ENCODE data around the gene DAB2IP. TPM values are rescaled to one million over a fixed set of nuclear protein-coding genes. Genes with fewer than 3 reads are reported as not detected.

The DAB2IP gene
- total RNA-seq, 1 experiment from 2014 or later, result 46.7 TPM

DNA sequence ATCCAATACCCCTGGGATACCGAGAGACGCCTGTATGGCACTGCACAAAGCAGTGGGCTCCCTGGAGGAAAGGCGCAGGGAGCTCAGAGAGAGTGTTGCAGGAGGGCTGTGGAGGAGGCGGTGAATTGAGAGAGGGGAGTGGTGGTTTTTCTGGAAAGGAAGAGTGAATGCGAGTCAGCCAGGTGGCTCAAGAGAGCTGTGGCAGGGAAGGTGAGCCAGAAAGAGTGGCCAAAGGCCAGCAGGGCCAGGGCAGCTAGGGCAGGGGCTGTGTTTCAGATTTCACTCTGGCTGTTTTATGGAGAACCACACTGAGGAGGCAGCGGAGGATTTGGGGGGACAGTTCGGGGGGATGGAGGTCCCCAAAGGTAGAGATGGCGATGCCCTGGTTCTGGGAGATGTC is 13.0 kb upstream of the DAB2IP start:
- CTCF ChIA-PET, result interaction anchor here (0.6 to 0.9 kb wide), 2 partner anchors 82 to 1263 kb away, joined by 3 to 6 read pairs; no protein-coding TSS in a partner anchor
- intact Hi-C loops (cut with micrococcal nuclease; ENCODE audit: unreplicated experiment), result loop anchor here (1.0 to 5.0 kb wide), 4 partner anchors 54 to 484 kb away; no protein-coding TSS in a partner anchor
- Histone ChIP-seq H3K9me2 (ENCODE audit: insufficient read depth) (no peaks in the 10 kb centered on the region), H3K79me2 (ENCODE audit: low read depth) (no peaks in the 10 kb centered on the region), H3K27ac (no peak overlapping the region), H4K20me1 (ENCODE audit: insufficient read depth) (no peaks in the 10 kb centered on the region; the same call in 1 of the 2 replicates), H3K36me3 (ENCODE audit: low read depth) (no peaks in the 10 kb centered on the region), H3K4me3 (no peak overlapping the region), H2AFZ (no peak overlapping the region), H3K9me3 (ENCODE audit: insufficient read depth, low read depth) (no peaks in the 10 kb centered on the region), H3K4me1 (replicated peaks; ENCODE audit: insufficient read depth) (peaks cover 9% of the 10 kb centered on the region; the same call in 1 of the 2 replicates), H3K27me3 (ENCODE audit: insufficient read depth, low read depth) (no peaks in the 10 kb centered on the region), H3K4me2 (no peak overlapping the region), H3F3A (ENCODE audit: insufficient read depth, low read depth) (peaks cover 5% of the 10 kb centered on the region; the same call in 1 of the 2 replicates)
- no peak for TF ChIP-seq EZH2 (IDR thresholded peaks at IDR 0.05; ENCODE audit: low read depth)
- TF ChIP-seq, protein P1, sequence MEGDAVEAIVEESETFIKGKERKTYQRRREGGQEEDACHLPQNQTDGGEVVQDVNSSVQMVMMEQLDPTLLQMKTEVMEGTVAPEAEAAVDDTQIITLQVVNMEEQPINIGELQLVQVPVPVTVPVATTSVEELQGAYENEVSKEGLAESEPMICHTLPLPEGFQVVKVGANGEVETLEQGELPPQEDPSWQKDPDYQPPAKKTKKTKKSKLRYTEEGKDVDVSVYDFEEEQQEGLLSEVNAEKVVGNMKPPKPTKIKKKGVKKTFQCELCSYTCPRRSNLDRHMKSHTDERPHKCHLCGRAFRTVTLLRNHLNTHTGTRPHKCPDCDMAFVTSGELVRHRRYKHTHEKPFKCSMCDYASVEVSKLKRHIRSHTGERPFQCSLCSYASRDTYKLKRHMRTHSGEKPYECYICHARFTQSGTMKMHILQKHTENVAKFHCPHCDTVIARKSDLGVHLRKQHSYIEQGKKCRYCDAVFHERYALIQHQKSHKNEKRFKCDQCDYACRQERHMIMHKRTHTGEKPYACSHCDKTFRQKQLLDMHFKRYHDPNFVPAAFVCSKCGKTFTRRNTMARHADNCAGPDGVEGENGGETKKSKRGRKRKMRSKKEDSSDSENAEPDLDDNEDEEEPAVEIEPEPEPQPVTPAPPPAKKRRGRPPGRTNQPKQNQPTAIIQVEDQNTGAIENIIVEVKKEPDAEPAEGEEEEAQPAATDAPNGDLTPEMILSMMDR (conservative IDR thresholded peaks at IDR 0.05), result no peak
- POLR2A ChIA-PET (ENCODE audit: unreplicated experiment), result no interaction called here
- BruUV-seq (replicated peaks), result no TSS peak
- no peak for DNase-seq

- POLR2A ChIA-PET (ENCODE audit: unreplicated experiment), result no interaction called here
- Histone ChIP-seq H3K4me2 (no peak overlapping the region), H3K36me3 (ENCODE audit: low read depth) (no peaks in the 10 kb centered on the region), H3K79me2 (ENCODE audit: low read depth) (no peaks in the 10 kb centered on the region), H4K20me1 (ENCODE audit: insufficient read depth) (no peaks in the 10 kb centered on the region; the same call in 1 of the 2 replicates), H3K27ac (no peak overlapping the region), H2AFZ (no peak overlapping the region), H3K27me3 (ENCODE audit: insufficient read depth, low read depth) (no peaks in the 10 kb centered on the region), H3K4me3 (no peak overlapping the region), H3F3A (ENCODE audit: insufficient read depth, low read depth) (peaks cover 5% of the 10 kb centered on the region; the same call in 1 of the 2 replicates), H3K4me1 (replicated peaks; ENCODE audit: insufficient read depth) (peaks cover 9% of the 10 kb centered on the region; the same call in 1 of the 2 replicates), H3K9me3 (ENCODE audit: insufficient read depth, low read depth) (no peaks in the 10 kb centered on the region), H3K9me2 (ENCODE audit: insufficient read depth) (no peaks in the 10 kb centered on the region)
- CTCF ChIA-PET, result interaction anchor here (0.5 to 0.9 kb wide), 2 partner anchors 81 to 88 kb away, joined by 3 read pairs; no protein-coding TSS in a partner anchor
- BruUV-seq (replicated peaks), result no TSS peak
- DNase-seq, result no peak
- intact Hi-C loops (cut with micrococcal nuclease; ENCODE audit: unreplicated experiment), result loop anchor here (1.0 to 5.0 kb wide), 4 partner anchors 53 to 483 kb away; no protein-coding TSS in a partner anchor
- TF ChIP-seq, protein P1 (conservative IDR thresholded peaks at IDR 0.05), result no peak
- TF ChIP-seq EZH2 (IDR thresholded peaks at IDR 0.05; ENCODE audit: low read depth), result no peak
Measured at GRCh38 chr9:121638901-121639592, 12.4 kb upstream of the DAB2IP start.

- Histone ChIP-seq H3K79me2 (ENCODE audit: low read depth) (no peaks in the 10 kb centered on the region), H3K27me3 (ENCODE audit: insufficient read depth, low read depth) (no peaks in the 10 kb centered on the region), H3K4me2 (no peak overlapping the region), H2AFZ (no peak overlapping the region), H3F3A (ENCODE audit: insufficient read depth, low read depth) (peaks cover 5% of the 10 kb centered on the region; the same call in 1 of the 2 replicates), H3K4me3 (no peak overlapping the region), H3K36me3 (ENCODE audit: low read depth) (no peaks in the 10 kb centered on the region), H3K9me3 (ENCODE audit: insufficient read depth, low read depth) (no peaks in the 10 kb centered on the region), H3K4me1 (replicated peaks; ENCODE audit: insufficient read depth) (peaks cover 9% of the 10 kb centered on the region; the same call in 1 of the 2 replicates), H3K27ac (no peak overlapping the region), H3K9me2 (ENCODE audit: insufficient read depth) (no peaks in the 10 kb centered on the region), H4K20me1 (ENCODE audit: insufficient read depth) (no peaks in the 10 kb centered on the region; the same call in 1 of the 2 replicates)
- ChIA-PET CTCF (interaction anchor here (0.5 to 2.0 kb wide), 3 partner anchors 47 to 94 kb away, joined by 3 to 6 read pairs (median 5); no protein-coding TSS in a partner anchor), POLR2A (ENCODE audit: unreplicated experiment) (no interaction called here)
- DNase-seq, result no peak
- BruUV-seq (replicated peaks), result no TSS peak
- no peak for TF ChIP-seq EZH2 (IDR thresholded peaks at IDR 0.05; ENCODE audit: low read depth)
- TF ChIP-seq, protein P1 (conservative IDR thresholded peaks at IDR 0.05), result no peak
- intact Hi-C loops (cut with micrococcal nuclease; ENCODE audit: unreplicated experiment), result loop anchor here (5.0 kb wide), 3 partner anchors 53 to 483 kb away; no protein-coding TSS in a partner anchor
Measured at GRCh38 chr9:121639619-121640018, 11.8 kb upstream of the DAB2IP start.

All from PC-9 (cell line).